Parathyroid adenoma (tissue), 2 donors: Measurements from ENCODE around the gene CFAP157.

Source experiments
- H2AFZ ChIP-seq: fragments of 300-600 bp; sonication (generic); one replicate; pipeline ENCODE4 v1.7.0; 2017; ENCODE audit warnings: antibody characterized with exemption, mild to moderate bottlenecking
- H3K27ac ChIP-seq: fragments of 300-600 bp; sonication (generic); one replicate; pipeline ENCODE4 v1.7.0; 2017
- H3K27me3 ChIP-seq: fragments of 300-600 bp; sonication (generic); one replicate; pipeline ENCODE4 v1.7.0; 2017; ENCODE audit warnings: low read length; ENCODE audit not compliant: control insufficient read depth, insufficient read depth
- H3K36me3 ChIP-seq: fragments of 300-600 bp; sonication (generic); one replicate; pipeline ENCODE4 v1.7.0; 2017; ENCODE audit warnings: low read length; ENCODE audit not compliant: control insufficient read depth, insufficient read depth
- H3K4me1 ChIP-seq: fragments of 300-600 bp; sonication (generic); one replicate; pipeline ENCODE4 v1.7.0; 2017; ENCODE audit warnings: control low read depth
- H3K4me2 ChIP-seq: fragments of 300-600 bp; sonication (generic); one replicate; pipeline ENCODE4 v1.7.0; 2017; ENCODE audit warnings: low read length
- H3K4me3 ChIP-seq: fragments of 300-600 bp; sonication (generic); one replicate; pipeline ENCODE4 v1.7.0; 2017; ENCODE audit warnings: low read depth, low read length
- H3K79me2 ChIP-seq: fragments of 300-600 bp; sonication (generic); one replicate; pipeline ENCODE4 v1.7.0; 2017; ENCODE audit warnings: control low read depth
- H3K9ac ChIP-seq: fragments of 300-600 bp; sonication (generic); one replicate; pipeline ENCODE4 v1.7.0; 2017; ENCODE audit warnings: mild to moderate bottlenecking
- H3K9me3 ChIP-seq: fragments of 300-600 bp; sonication (generic); one replicate; pipeline ENCODE4 v1.7.0; 2017; ENCODE audit warnings: low read length; ENCODE audit not compliant: control insufficient read depth
- CTCF ChIP-seq: fragments of 300-600 bp; sonication (generic); IDR thresholded peaks from one replicate; pipeline ENCODE4 v1.7.0; 2017; ENCODE audit warnings: antibody characterized with exemption, mild to moderate bottlenecking
- donor health status: primary hyperparathyroidism.

Gene CFAP157

GRCh38 chr9:127726871-127727270 lies 20.1 kb downstream of the CFAP157 start:
- Histone ChIP-seq H2AFZ (no peak overlapping the region), H3K4me2 (no peak overlapping the region), H3K36me3 (no peaks in the 10 kb centered on the region), H3K9me3 (no peaks in the 10 kb centered on the region), H3K4me1 (no peaks in the 10 kb centered on the region), H3K9ac (no peak overlapping the region), H3K27ac (no peak overlapping the region), H3K27me3 (no peaks in the 10 kb centered on the region), H3K79me2 (no peaks in the 10 kb centered on the region), H3K4me3 (no peak overlapping the region)
- no peak for TF ChIP-seq CTCF

- TF ChIP-seq CTCF = no peak
- Histone ChIP-seq H3K4me2 (no peak overlapping the region), H2AFZ (no peak overlapping the region), H3K36me3 (no peaks in the 10 kb centered on the region), H3K4me1 (no peaks in the 10 kb centered on the region), H3K79me2 (no peaks in the 10 kb centered on the region), H3K27me3 (no peaks in the 10 kb centered on the region), H3K27ac (no peak overlapping the region), H3K9ac (no peak overlapping the region), H3K9me3 (no peaks in the 10 kb centered on the region), H3K4me3 (no peak overlapping the region)
Observed at GRCh38 chr9:127728808-127729207, 22.0 kb downstream of the CFAP157 start.

GRCh38 chr9:127729522-127730256 lies 22.9 kb downstream of the CFAP157 start:
- Histone ChIP-seq H3K27ac (no peak overlapping the region), H3K36me3 (no peaks in the 10 kb centered on the region), H3K4me2 (no peak overlapping the region), H2AFZ (no peak overlapping the region), H3K4me1 (no peaks in the 10 kb centered on the region), H3K4me3 (no peak overlapping the region), H3K9ac (no peak overlapping the region), H3K27me3 (no peaks in the 10 kb centered on the region), H3K9me3 (no peaks in the 10 kb centered on the region), H3K79me2 (no peaks in the 10 kb centered on the region)
- no peak for TF ChIP-seq CTCF

GRCh38 chr9:127730262-127730661 lies 23.5 kb downstream of the CFAP157 start:
- no peak for TF ChIP-seq CTCF
- no peak overlapping the region for H3K4me2 ChIP-seq
- H3K36me3 ChIP-seq = no peaks in the 10 kb centered on the region
- H3K27ac ChIP-seq = no peak overlapping the region
- no peak overlapping the region for H3K9ac ChIP-seq
- H3K27me3 ChIP-seq = no peaks in the 10 kb centered on the region
- H3K4me3 ChIP-seq = no peak overlapping the region
- no peaks in the 10 kb centered on the region for H3K4me1 ChIP-seq
- H3K79me2 ChIP-seq = no peaks in the 10 kb centered on the region
- H3K9me3 ChIP-seq = no peaks in the 10 kb centered on the region
- no peak overlapping the region for H2AFZ ChIP-seq

- Histone ChIP-seq H3K9ac (no peak overlapping the region), H3K4me2 (no peak overlapping the region), H3K79me2 (no peaks in the 10 kb centered on the region), H2AFZ (no peak overlapping the region), H3K4me3 (no peak overlapping the region), H3K27me3 (no peaks in the 10 kb centered on the region), H3K4me1 (no peaks in the 10 kb centered on the region), H3K9me3 (no peaks in the 10 kb centered on the region), H3K36me3 (no peaks in the 10 kb centered on the region), H3K27ac (no peak overlapping the region)
- no peak for TF ChIP-seq CTCF
Observed at GRCh38 chr9:127730799-127731410, 24.1 kb downstream of the CFAP157 start.
